Natural killer cell (primary cell): ENCODE measurements around the gene HIBADH. TPM values are rescaled to one million over a fixed set of nuclear protein-coding genes. Genes with fewer than 3 reads are reported as not detected.

ENCODE experiments used
- ATAC-seq, 3 donors: fragments of 150-1000 bp in 2 of 3; fragments of 200-7000 bp in 1 of 3; cut with Tn5 transposase; 1 replicate in 1 of 3; 2 replicates in 2 of 3; pipeline ENCODE4 v1.10.0; 2021; ENCODE audit warnings: mild to moderate bottlenecking in 2 of 3, moderate library complexity in 2 of 3
- DNase-seq, 2 donors: peaks; one replicate each; pipeline versions ENCODE4 v3.0.0 to v3.0.0-alpha.2; 2013 to 2021; ENCODE audit warnings: mixed read lengths in 1 of 2
- H3K27ac ChIP-seq: one replicate; pipeline ENCODE4 v1.5.1; 2013; ENCODE audit warnings: mild to moderate bottlenecking, low read length
- H3K27me3 ChIP-seq: one replicate; pipeline ENCODE4 v1.6.1; 2013; ENCODE audit warnings: low read length; ENCODE audit not compliant: control insufficient read depth, insufficient read depth
- H3K36me3 ChIP-seq: one replicate; pipeline ENCODE4 v1.6.1; 2013; ENCODE audit warnings: low read length; ENCODE audit not compliant: control insufficient read depth, insufficient read depth
- H3K4me1 ChIP-seq: one replicate; pipeline ENCODE4 v1.6.1; 2013; ENCODE audit warnings: low read length; ENCODE audit not compliant: control insufficient read depth, insufficient read depth
- H3K4me3 ChIP-seq: one replicate; pipeline ENCODE4 v1.5.1; 2013; ENCODE audit warnings: low read length
- H3K9me3 ChIP-seq: one replicate; pipeline ENCODE4 v1.6.1; 2013; ENCODE audit warnings: low read length; ENCODE audit not compliant: control insufficient read depth, insufficient read depth
- H3K27ac Mint-ChIP-seq, 2 donors: one replicate each; pipeline ENCODE4 v1.8.0; 2022; ENCODE audit warnings: mild to moderate bottlenecking in 2 of 2, mixed read lengths in 2 of 2, moderate library complexity in 1 of 2
- H3K27me3 Mint-ChIP-seq, 2 donors: one replicate each; pipeline ENCODE4 v1.8.0; 2022; ENCODE audit warnings: low read depth in 2 of 2, mixed read lengths in 2 of 2
- H3K36me3 Mint-ChIP-seq: one replicate; pipeline ENCODE4 v1.8.0; 2022; ENCODE audit warnings: mixed read lengths
- H3K4me1 Mint-ChIP-seq, 2 donors: one replicate each; pipeline ENCODE4 v1.8.0; 2022; ENCODE audit warnings: mixed read lengths in 2 of 2
- H3K4me3 Mint-ChIP-seq: one replicate; pipeline ENCODE4 v1.8.0; 2022; ENCODE audit warnings: mild to moderate bottlenecking, moderate library complexity, mixed read lengths
- H3K9me3 Mint-ChIP-seq, 2 donors: one replicate each; pipeline ENCODE4 v1.8.0; 2022; ENCODE audit warnings: mixed read lengths in 2 of 2
- WGBS: methylation state at CpG from one replicate; pipeline ENCODE4 v1.1.7; 2013; ENCODE audit warnings: missing lambda C conversion rate; ENCODE audit not compliant: insufficient coverage; 5-methylcytosine and 5-hydroxymethylcytosine counted together
- intact Hi-C: fragments of 100-400 bp; cut with micrococcal nuclease; formaldehyde crosslinking; loops from one replicate; pipeline ENCODE4 v1.14.2; 2022
- total RNA-seq, 4 donors: library from RNA; stranded (reverse); fragments of 120-200 nt in 1 of 4; gene quantifications; one replicate each; pipeline versions ENCODE4 v1.2.3 to v1.2.4, GENCODE V29; 2013 to 2022
- TF ChIP-seq, protein P1 (sequence below): fragments of 200-600 bp; IDR thresholded peaks from one replicate; pipeline ENCODE4 v1.8.0; 2022; ENCODE audit warnings: antibody characterized with exemption

HIBADH gene
- total RNA-seq, 3 donors from 2014 or later (not counting 1 experiment from before 2014, with no cell fraction given): 8.0 to 9.9 (median 8.1) TPM

- Histone ChIP-seq H3K27me3 (no peaks in the 10 kb centered on the region), H3K4me1 (no peaks in the 10 kb centered on the region), H3K9me3 (no peaks in the 10 kb centered on the region), H3K36me3 (no peaks in the 10 kb centered on the region), H3K27ac (no peak overlapping the region), H3K4me3 (no peak overlapping the region)
- H3K9me3 Mint-ChIP-seq: no peaks in the 10 kb centered on the region
- TF ChIP-seq, protein P1, sequence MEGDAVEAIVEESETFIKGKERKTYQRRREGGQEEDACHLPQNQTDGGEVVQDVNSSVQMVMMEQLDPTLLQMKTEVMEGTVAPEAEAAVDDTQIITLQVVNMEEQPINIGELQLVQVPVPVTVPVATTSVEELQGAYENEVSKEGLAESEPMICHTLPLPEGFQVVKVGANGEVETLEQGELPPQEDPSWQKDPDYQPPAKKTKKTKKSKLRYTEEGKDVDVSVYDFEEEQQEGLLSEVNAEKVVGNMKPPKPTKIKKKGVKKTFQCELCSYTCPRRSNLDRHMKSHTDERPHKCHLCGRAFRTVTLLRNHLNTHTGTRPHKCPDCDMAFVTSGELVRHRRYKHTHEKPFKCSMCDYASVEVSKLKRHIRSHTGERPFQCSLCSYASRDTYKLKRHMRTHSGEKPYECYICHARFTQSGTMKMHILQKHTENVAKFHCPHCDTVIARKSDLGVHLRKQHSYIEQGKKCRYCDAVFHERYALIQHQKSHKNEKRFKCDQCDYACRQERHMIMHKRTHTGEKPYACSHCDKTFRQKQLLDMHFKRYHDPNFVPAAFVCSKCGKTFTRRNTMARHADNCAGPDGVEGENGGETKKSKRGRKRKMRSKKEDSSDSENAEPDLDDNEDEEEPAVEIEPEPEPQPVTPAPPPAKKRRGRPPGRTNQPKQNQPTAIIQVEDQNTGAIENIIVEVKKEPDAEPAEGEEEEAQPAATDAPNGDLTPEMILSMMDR: no peak
- peaks cover 0 to 4% of the 10 kb centered on the region in 2 donors for H3K4me1 Mint-ChIP-seq
- no peaks in the 10 kb centered on the region for H3K27me3 Mint-ChIP-seq
- DNase-seq: no peak
- intact Hi-C loops: no loop called here
- no peak overlapping the region for H3K4me3 Mint-ChIP-seq
- ATAC-seq: no peak
- H3K27ac Mint-ChIP-seq: no peak overlapping the region
- H3K36me3 Mint-ChIP-seq: no peaks in the 10 kb centered on the region
- WGBS: no CpG with 5 or more reads among the region's 2 CpGs
Observed at GRCh38 chr7:27605689-27606269, 56.9 kb downstream of the HIBADH start.

- H3K9me3 Mint-ChIP-seq: no peaks in the 10 kb centered on the region
- H3K27ac Mint-ChIP-seq: no peak overlapping the region
- no peaks in the 10 kb centered on the region for H3K36me3 Mint-ChIP-seq
- H3K4me1 Mint-ChIP-seq: peaks cover 0 to 2% of the 10 kb centered on the region in 2 donors
- no peaks in the 10 kb centered on the region for H3K4me1 ChIP-seq
- H3K27me3 Mint-ChIP-seq: no peaks in the 10 kb centered on the region
- H3K4me3 ChIP-seq: no peak overlapping the region
- TF ChIP-seq, protein P1: no peak
- H3K36me3 ChIP-seq: no peaks in the 10 kb centered on the region
- no peak overlapping the region for H3K27ac ChIP-seq
- no peaks in the 10 kb centered on the region for H3K27me3 ChIP-seq
- intact Hi-C loops: no loop called here
- DNase-seq (no peak), ATAC-seq (no peak)
- no peak overlapping the region for H3K4me3 Mint-ChIP-seq
- WGBS: no CpG with 5 or more reads among the region's 2 CpGs
- no peaks in the 10 kb centered on the region for H3K9me3 ChIP-seq
Observed at GRCh38 chr7:27605283-27605682, 57.4 kb downstream of the HIBADH start.

GRCh38 chr7:27603813-27604212 is 58.9 kb downstream of the HIBADH start:
- Mint-ChIP-seq H3K4me3 (no peak overlapping the region), H3K27me3 (no peaks in the 10 kb centered on the region), H3K27ac (no peak overlapping the region), H3K36me3 (no peaks in the 10 kb centered on the region), H3K9me3 (no peaks in the 10 kb centered on the region), H3K4me1 (no peaks in the 10 kb centered on the region)
- intact Hi-C loops: no loop called here
- Histone ChIP-seq H3K4me1 (no peaks in the 10 kb centered on the region), H3K27ac (no peak overlapping the region), H3K4me3 (no peak overlapping the region), H3K27me3 (no peaks in the 10 kb centered on the region), H3K9me3 (no peaks in the 10 kb centered on the region), H3K36me3 (no peaks in the 10 kb centered on the region)
- ATAC-seq (no peak), DNase-seq (no peak)
- 100% methylated on average over 2 of the region's 2 CpGs for WGBS
- TF ChIP-seq, protein P1: no peak

DNA sequence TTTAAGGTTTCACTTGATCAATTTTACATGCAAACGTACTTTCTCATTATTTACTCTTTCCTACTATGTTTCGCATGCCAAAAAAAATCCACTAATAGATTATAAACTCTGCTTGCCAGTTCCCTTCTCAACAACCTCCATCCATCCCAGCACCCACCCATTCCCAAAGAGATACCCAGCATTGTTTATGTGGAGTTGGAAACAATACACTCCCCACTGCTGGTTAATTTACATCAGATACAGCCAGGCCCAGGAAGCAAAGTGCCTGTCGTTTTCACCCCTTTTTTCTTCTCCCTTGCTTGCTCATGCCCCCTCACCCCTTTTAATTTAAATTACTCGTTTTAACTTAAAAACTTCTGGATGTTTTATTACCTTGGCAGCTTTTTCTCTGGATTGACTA is 59.9 kb downstream of the HIBADH start:
- 66% methylated on average over 4 of the region's 4 CpGs for WGBS
- ATAC-seq: no peak

More for the DNA sequence above, 59.9 kb downstream of the HIBADH start:
- Histone ChIP-seq H3K9me3 (no peaks in the 10 kb centered on the region), H3K36me3 (no peaks in the 10 kb centered on the region), H3K27ac (no peak overlapping the region), H3K27me3 (no peaks in the 10 kb centered on the region), H3K4me3 (no peak overlapping the region), H3K4me1 (no peaks in the 10 kb centered on the region)
- no peaks in the 10 kb centered on the region for H3K27me3 Mint-ChIP-seq
- H3K4me3 Mint-ChIP-seq: no peak overlapping the region
- H3K36me3 Mint-ChIP-seq: no peaks in the 10 kb centered on the region
- intact Hi-C loops: no loop called here
- no peak for DNase-seq
- no peaks in the 10 kb centered on the region for H3K4me1 Mint-ChIP-seq
- TF ChIP-seq, protein P1: no peak
- H3K27ac Mint-ChIP-seq: no peak overlapping the region
- H3K9me3 Mint-ChIP-seq: no peaks in the 10 kb centered on the region
